ENCODE measurements around the gene PANX2.
A peak's percentile ranks its signal among the peaks of the same experiment; 100 is the strongest.
"Not testable (repeated sequence)": the region's sequence is repeated elsewhere in the genome, so short reads cannot be mapped to it uniquely, and the experiment has no call there.

PANX2 gene

DNA sequence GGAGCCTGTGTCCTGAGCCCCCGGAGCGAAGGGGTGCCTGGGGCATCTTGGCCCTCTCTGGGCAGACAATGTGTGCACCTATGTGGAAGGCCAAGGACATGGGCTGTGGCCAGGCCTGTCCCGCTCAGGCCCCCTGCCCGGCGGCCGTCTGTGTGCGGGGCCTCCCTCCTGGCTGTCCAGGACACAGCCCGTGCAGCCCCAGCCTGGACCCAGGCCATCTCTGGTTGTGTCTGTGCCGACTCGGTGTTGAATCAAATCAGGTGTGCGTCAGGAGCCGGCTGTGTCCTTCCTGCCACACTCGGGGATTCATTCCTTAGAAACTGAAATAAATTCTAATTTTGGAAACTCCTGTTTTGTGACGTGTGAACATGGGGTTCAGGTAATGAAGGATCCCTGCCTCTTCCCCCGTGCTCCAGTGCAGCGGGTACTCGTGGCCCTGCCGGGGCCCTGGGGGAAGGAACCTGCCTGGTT lies 28.8 kb downstream of the PANX2 start:
- DNase-seq = no peak

DNA sequence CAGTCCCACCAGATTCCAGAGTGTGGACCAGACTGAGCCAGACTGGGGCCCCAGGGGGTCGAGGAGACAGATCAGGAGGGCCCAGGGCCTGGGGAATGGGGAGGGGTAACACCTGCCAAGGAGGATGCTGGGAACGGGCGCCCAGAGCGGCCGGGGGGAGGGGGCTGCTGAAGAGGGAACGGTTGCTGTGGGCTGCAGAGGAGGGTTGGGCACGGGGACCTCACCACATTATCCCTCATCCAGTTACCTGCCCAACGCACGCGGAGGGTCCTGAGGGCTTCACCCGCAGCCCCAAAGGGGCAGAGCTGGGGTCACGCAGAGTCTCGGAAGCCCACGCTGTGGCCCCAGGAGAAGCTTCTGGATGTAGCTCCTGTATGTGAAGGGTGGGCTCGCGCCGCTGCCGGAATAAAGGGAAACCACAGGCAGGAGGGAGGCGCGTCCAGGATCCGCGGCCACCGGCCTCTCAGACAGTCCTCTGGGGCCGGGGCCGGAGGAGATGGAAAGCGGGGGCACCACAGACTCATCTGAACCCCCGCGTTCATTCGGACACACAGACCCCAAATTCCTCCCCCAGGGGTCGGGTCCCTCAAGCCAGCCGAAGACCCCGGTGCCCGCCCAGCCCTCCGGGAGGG lies 29.4 kb downstream of the PANX2 start:
- DNase-seq = no peak

DNA sequence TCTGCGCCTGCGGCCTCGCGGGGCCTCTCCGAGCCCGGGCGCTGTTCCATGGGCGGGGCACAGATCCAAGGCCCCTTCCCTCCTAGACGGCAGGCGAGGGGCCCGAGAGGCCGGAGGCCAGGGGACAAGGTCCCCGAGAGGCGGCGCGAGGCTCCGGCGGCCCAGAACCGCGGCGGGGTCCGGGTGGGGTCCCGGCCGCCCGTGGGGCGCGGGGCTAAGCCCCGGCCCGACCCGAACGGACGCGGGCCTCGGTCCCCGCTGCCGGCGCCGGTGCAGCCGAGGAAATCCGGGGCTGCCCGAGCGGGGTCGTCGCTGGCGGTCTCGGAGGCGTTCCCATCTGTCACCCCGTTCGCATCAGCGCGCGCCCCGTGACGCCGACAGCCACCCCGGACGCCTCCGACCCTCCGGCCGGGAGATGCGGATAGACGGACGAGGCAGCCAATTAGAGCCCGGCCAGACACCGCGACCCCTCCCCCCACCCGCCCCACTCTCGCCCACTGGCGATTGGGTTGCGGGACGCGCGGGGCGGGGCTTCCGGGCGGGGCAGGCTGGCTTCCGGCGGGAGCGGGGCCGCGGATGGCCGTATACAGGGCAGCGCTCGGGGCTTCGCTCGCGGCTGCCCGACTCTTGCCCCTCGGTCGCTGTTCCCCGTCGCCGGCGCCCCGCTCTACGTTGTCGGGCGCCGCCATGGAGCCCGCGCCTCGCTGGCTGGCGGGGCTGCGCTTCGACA lies 30.1 kb downstream of the PANX2 start, which contains the start of gene SELENOO:
Gene SELENOO (plus strand): TSS at position 551 of the 730 bp plus-strand sequence. CDS start 26 bp downstream, at position 577.
- peak; percentile 83 for DNase-seq

DNA sequence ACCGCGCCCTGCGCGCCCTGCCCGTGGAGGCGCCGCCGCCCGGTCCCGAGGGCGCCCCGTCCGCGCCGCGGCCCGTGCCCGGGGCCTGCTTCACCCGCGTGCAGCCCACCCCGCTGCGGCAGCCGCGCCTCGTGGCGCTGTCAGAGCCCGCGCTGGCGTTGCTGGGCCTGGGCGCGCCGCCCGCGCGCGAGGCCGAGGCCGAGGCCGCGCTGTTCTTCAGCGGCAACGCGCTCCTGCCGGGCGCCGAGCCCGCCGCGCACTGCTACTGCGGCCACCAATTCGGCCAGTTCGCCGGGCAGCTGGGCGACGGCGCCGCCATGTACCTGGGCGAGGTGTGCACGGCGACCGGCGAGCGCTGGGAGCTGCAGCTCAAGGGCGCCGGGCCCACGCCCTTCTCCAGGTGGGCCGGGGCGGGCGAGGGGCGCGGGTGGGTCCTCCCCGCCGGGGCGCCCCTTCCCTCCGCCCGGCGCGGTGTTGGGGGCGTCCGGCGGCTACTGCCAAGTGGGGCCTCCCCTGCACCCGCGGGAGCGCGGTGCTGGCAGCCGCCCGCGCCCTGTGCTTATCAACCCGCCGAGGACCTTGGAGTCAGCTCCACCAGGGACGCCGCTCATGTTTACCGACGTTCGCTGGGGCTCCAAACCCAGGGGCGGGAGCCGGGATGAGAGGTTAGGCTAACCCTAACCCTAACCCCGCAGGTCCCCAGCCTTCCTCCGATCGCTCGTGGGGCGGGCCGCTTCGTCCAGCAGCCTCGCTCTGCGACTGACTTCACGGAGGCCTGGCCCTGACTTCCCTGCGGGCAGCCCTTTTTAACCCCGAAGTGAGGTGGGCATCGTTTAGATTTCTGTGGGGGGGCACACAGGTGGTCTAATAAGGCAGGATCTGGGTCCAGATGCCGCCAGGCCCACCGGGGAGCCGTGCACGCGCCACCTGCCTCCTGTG lies 30.9 kb downstream of the PANX2 start:
- DNase-seq = no peak

DNA sequence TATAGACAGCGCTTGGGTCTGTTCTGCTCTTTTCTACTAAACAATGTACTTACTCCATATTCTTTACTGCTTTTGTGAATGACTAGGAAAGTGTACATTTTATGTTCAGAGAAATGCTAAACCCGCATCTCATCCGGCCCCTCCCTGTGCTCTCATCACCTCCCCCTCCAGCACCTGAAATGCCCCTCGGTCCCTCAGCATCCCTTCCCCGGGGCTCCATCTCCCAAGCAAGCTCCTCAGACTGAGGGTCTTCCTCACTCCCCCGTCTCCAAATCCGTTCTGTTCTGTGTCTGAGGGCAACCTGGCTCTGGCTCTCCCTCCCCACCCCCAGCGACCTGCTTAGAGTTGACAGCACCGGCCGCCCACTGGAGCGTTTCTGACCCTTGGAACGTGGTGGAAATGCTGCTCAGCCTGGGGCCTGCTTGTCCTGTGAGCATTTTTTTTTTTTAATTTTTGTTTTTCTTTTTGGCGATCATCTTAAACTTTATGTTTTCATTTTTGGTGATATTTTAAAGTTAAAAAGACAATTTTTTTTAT lies 31.7 kb downstream of the PANX2 start:
- no peak for DNase-seq

DNA sequence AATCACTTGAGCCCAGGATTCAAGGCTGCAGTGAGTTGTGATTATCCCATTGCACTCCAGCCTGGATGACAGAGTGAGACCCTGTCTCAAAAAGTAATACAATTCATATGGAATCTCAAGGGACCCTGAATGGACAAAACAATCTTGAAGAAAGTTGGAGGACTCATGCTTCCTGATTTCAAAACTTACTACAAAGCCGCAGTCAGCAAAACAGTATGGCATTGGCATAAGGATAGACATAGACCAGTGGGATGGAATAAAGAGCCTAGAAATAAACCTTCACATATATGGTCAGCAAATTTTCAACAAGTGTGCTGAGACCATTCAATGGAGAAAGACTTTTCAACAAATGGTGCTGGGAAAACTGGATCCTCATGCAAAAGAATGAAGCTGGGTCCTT lies 32.8 kb downstream of the PANX2 start:
- DNase-seq = no peak

DNA sequence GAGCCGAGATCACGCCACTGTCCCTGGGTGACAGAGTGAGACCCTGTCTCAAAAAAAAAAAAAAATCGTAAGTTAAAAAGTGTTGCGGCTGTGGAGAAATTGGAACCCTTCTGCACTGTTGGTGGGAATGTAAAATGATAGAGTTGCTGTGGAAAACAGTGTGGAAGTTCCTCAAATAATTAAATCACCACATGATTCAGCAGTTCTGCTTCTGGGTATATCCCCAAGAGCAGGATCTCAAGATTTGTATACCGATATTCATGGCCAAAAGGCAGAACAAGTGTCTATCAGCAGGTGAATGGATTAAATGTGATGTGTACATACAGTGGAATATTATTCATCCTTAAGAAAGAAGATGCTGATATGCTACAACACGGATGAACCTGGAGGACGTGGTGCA lies 34.0 kb downstream of the PANX2 start:
- DNase-seq = no peak

DNA sequence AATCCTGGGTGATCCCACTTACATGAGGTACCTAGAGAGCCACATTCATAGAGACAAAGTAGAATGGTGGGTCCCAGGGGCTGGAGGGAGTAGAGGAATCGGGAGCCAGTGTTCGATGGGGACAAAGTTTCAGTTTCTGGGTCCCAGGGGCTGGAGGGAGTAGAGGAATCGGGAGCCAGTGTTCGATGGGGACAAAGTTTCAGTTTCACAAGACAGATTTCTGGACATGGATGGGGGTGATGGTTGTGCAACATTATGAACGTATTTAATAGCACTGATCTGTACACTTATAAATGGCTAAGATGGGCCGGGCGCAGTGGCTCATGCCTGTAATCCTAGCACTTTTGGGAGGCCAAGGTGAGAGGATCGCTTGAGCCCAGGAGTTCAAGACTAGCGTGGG lies 34.5 kb downstream of the PANX2 start:
- DNase-seq = not testable (repeated sequence)

DNA sequence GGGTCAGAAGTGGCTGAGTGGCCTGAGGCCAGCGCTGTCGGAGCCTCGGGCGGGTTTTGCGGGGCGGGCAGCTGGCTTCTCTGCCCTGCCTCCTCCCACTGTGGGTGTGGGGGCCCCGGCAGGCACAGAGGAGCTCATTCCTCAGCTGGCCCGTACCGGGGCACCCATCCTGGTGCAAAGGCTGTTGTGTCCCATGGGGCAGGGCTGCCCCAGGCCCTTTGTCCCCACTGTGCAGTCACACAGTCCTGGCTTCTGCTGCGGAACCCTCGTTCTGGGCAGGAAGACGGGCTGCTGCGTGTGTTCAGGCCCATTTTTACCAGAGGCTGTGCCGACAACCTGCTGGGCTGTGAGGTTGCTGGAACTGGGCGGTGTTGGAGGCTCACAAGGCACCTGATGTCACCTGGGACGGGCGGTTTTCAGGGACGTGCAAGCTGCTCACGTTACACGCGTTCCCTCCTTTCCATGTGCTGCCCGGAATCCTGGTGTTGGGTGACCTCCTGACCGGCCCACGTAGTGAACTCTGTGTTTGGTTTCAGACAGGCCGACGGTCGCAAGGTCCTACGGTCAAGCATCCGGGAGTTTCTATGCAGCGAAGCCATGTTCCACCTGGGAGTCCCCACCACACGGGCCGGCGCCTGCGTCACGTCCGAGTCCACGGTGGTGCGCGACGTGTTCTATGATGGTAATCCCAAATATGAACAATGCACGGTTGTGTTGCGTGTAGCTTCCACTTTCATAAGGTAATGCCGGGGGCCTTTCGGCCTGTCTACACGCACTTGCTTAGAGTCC lies 35.4 kb downstream of the PANX2 start:
- no peak for DNase-seq

DNA sequence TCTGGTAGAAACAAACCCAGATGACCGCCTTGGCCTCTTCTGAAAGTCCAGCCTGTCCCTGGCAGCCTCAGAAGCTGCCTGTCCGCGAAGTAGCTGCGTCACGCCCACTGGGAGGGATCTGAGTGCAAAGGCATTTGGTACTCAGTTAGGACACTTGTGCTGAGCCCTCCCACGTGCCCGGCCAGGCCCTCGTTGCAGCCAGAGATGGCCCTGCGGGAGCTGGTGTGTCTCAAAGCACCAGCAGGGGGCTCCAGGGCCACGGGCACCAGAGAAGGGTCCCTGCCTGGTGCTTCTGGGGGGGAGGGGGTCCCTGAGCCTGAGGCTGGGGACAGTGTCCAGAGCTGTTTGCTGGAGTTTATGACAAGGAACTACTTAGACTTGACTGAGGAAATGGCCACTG lies 36.1 kb downstream of the PANX2 start:
- DNase-seq = no peak

DNA sequence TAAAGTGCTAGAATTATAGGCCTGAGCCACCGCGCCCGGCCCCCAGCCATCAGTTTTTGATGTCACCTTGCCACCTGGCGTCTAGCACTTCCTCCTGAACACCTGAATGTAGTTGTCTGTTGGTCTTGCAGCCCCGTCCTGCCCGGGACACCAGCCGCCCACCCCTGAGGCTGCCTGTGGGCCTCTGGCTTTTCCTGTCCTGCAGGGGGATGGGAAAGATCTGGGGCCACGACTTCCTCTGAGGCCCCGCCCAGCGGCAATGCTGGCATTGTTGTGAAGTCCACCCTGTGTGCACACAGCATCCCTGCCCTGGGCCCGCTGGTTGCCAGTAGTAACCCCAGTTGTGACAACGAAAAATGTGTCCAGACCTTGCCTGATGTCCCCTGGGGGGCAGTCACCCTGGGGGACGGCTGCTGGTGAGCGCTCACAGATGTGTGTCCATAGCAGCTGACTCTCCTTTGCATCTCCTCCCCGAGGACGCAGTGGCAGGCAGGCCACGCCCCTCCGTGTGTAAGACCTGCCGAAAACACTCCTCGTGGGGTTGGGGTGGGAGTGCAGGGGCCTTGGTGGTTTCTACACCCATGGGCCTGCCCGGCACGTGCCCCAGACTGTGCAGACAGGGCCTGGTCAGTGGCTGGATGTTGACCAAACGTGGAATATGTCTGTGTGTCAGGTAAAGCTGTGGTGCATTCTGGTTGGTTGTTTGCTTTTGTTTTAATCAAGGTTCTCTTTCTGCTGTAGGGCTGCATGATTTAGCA lies 37.0 kb downstream of the PANX2 start:
- no peak for DNase-seq

DNA sequence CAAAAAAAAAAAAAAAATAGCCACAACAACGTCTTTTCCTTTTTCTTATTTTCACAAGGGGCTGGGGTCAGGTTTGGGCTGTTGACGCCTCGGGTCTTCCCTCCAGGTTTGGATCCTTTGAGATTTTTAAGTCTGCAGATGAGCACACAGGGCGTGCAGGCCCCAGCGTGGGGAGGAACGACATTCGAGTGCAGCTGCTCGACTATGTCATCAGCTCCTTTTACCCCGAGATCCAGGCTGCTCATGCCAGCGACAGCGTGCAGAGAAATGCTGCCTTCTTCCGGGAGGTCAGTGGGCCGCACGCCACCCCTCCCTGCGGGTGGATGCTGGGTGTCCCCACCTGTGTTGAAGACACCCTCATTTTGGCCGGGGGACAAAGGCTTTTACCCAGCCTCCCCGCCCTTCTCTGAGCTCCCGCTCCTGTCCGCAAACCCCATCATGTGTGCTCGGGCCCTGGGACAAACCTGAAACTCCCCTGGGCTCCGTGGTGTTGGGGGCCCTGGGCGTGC lies 38.0 kb downstream of the PANX2 start:
- DNase-seq = no peak

DNA sequence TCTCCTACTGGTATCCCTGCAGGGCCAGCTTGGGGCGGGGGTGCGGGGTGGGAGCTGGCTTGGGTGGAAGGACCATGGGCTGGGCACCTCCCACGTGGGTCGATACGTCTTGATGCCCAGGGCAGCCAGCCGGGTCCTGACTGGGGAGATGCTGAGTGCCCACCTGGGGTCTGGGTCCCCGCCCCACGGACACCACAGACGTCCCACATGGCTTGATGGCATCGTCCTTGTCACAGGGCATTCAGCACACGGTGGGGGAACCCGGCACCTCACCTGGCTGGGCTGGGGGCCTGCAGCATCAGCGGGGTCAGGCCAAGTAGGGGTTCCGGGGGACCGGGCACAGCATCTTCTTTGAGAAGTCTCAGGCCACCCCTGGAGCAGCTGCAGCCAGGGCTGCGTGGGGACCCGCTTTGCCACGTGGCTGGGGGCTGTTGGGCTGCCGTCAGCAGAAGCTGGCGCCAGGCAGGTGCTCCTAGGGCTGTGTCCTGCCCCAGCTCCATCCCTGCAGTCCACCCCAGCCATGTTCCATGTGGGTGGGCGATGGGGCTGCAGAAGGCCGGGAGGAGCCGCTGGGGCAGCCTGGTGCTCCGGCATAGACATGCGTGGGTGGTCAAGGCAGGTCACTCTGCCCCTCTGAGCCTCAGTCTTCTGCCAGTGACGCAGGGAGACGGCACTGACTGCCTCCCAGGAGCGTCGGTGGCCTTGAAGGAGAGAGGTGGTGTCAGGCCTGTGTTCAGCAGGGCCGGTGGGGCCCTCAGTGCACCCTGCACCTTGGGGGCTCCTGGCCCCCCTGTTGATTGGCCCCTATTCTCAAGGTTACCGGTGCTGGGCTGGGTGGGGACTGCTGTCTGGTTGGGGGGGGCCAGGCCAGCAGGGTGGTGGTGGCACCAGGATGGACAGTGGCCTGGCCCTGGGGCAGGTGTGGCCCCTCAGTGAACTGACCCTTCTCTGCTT lies 38.7 kb downstream of the PANX2 start:
- no peak for DNase-seq

DNA sequence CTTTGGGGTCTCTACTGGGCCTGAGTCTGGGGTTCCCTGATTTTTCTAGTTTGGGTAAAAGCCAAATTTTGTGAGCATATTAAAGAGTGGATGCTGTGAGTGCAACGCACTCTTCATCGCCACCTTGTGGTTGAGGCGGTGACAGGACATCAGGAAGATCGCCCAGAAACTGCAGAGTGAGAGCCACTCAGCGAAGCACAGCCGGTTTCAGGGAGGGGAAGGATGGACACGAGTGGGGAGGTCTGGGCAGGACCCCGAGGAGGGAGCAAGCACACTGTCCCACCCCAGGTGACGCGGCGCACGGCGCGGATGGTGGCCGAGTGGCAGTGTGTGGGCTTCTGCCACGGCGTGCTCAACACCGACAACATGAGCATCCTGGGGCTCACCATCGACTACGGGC lies 39.4 kb downstream of the PANX2 start:
- peak; percentile 67 for DNase-seq

DNA sequence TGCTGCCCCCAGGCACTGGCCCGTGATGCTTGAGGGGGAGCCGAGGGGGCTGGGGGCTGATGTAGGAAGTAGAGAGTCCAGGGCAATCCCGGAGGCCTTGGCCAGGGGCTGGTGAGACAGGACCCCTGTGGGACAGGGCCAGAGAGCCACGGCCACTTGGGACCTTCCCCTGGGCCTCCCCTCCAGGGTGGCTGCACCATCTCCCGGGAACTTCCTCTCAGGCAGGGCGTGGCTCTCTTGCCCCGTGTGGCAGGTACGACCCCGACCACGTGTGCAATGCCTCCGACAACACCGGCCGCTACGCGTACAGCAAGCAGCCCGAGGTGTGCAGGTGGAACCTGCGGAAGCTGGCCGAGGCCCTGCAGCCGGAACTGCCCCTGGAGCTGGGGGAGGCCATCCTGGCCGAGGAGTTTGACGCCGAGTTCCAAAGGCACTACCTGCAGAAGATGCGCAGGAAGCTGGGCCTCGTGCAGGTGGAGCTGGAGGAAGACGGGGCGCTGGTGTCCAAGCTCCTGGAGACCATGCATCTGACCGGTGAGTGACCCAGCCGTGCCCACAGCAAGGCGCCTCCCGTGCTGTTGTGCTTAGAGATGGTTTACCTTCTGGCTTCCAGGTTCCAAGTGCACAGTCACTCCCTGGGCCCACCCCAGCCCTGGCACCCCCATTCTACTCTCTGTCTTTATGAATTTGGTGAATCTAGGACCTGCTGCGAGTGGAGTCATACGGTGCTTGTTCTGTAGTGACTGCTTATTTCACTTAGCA lies 40.0 kb downstream of the PANX2 start:
- no peak for DNase-seq

DNA sequence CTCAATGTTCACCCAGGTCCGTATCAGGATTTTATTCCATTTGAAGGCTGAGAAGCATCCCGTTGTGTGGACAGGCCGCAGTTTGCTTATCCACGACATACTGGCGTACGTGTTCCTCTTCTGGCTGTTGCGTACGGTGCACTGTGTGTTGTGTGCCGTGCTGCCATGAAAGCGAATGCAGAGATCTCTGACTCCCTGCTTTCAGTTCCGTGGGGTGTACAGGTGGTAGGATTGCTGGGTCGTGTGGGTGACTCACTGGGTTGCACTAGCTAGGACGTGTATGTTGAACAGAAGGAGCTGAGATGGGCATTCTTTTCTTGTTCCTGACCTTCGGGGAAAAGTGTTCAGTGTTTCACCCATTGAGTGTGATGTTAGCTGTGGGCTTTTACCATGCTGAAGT lies 40.6 kb downstream of the PANX2 start:
- DNase-seq = no peak

DNA sequence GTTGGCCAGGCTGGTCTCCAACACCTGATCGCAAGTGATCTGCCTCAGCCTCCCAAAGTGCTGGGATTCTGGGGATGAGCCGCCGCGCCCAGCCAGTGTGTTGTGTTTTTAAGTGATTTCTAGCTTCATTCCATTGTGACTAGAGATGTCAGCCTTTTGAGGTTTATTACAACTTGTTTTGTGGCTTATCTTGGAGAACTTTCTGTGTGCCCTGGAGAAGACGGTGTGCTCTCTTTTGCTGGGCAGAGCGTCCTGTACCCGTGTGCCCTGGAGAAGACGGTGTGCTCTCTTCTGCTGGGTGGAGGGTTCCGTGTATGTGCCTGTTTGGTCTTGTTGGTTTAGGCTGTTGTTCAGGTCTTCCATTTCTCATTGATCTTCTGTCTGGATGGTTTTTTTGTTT lies 42.7 kb downstream of the PANX2 start:
- DNase-seq = no peak

DNA sequence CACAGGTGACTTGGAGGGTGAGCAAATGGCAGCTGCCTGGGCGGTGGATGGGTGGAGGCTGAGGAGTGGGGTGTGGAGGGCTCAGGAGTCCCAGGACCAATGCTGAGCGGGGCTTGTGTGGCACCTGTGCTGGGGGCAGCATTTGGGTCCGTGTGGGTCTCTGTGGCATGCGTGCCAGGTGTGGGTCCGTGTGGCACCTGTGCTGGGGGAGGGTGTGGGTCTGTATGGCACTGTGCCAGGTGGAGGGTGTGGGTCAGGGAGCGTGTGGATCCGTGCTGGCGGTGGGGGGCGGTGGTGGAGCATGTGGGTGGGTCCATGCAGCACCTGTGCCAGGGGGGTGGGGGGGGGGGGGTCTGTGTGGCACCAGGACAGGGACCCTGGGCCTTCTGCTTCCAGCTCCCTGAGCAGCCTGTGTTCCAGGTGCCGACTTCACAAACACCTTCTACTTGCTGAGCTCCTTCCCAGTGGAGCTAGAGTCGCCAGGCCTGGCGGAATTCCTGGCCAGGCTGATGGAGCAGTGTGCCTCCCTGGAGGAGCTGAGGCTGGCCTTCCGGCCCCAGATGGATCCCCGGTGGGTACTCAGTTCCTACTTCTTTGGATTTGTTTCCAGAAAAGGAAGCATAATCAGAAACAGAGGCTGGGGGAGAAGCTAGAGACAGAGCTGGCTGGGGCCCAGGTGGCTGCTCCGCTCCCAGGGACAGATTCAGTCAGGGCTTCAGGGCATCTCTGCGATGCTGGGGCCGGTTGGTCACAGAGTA lies 44.9 kb downstream of the PANX2 start:
- no peak for DNase-seq

Data from NCI-H1694 (cell line).